Measurements from ENCODE around the gene WRNIP1. TPM values are rescaled to one million over a fixed set of nuclear protein-coding genes. Genes with fewer than 3 reads are reported as not detected.
A peak's percentile ranks its signal among the peaks of the same experiment; 100 is the strongest.

The WRNIP1 gene
- 10 to 100 TPM; 37.7 to 61.2 (median 42.9) TPM for total RNA-seq

DNA sequence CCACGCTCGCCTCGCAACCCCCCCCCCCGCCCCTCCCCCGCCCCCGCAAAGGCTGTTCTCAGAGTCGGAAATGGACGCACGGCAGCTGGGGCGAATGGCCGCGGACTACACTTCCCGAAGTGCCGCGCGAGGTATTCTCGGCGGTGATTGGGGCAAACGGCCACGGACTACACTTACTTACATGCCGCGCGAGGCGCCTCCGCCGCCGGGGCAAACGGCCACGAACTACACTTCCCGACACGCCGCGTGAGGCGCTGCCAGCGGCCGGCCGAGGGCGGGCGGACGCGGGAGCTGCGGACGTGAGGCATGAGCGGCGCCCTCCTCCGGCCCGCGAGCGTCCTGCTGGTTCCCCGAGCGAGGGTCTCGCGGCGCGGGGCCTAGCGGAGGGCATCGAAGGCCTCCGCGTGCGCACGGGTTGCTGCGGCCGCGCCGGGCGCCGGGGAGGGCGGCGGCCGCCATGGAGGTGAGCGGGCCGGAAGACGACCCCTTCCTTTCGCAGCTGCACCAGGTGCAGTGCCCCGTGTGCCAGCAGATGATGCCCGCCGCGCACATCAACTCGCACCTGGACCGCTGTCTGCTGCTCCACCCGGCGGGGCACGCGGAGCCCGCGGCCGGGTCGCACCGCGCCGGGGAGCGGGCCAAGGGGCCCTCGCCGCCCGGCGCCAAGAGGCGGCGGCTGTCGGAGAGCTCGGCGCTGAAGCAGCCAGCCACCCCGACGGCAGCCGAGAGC lies at the start of gene WRNIP1:
TSS of gene WRNIP1 (plus strand) at position 228 of the 730 bp plus-strand sequence. CDS start at position 458, 230 bp downstream.
- Histone ChIP-seq H3K4me1 (replicated peaks in 1 of 2) (peaks cover 20 to 29% of the 10 kb centered on the region in 2 donors), H3K27ac (peak within 1 kb of the TSS; percentile 88 to 95), H3K4me3 (peak within 1 kb of the TSS; percentile 59 to 79 (median 66))
- ATAC-seq (replicated peaks in 6 of 8) = peak; percentile 77 to 93 (median 91)
- 0% methylated on average over 1 to 2 of the region's 104 CpGs; no CpG with 5 or more reads in 8 of the 10 experiments for WGBS, 10 experiments
- in situ Hi-C loops (cut with MboI; ENCODE audit: low pct_unique_long_range_greater_than_20kb in 2 of 9, low sequenced_read_pairs in 9 of 9, unreplicated experiment in 9 of 9) = no loop called here

DNA sequence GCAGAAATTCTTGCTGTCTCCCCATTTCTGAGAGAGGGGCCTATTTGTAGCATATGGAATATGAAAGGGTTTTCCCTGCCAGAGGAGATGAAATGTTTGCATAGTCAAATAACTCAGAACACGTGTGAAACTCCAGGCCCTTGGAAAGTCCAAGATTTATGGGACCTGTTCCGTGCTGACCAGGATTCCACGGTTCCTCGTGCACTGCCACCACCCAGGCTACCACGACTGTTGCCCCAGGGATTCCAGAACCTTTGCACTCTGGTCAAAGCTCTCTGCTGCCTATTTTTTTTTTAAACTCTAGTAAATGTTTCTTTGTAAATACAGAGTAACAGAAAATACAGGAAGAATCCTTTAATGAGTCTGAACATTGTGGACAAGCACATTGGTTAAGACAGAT lies 49.5 kb upstream of the WRNIP1 start:
- Histone ChIP-seq H3K4me3 (no peak overlapping the region), H3K4me1 (replicated peaks in 1 of 2) (no peaks in the 10 kb centered on the region), H3K27ac (no peak overlapping the region)
- in situ Hi-C loops (cut with MboI; ENCODE audit: low pct_unique_long_range_greater_than_20kb in 2 of 9, low sequenced_read_pairs in 9 of 9, unreplicated experiment in 9 of 9) = loop anchor here in 1 of 9 experiments (25.0 kb wide), 1 partner anchor 1128 kb away; no protein-coding TSS in a partner anchor
- peak in 1 of 8 experiments; percentile 61 for ATAC-seq (replicated peaks in 6 of 8)
- 7 to 80% (median 74%) methylated on average over 1 to 5 of the region's 5 CpGs; no CpG with 5 or more reads in 4 of the 10 experiments for WGBS, 10 experiments

- Histone ChIP-seq H3K4me3 (no peak overlapping the region), H3K4me1 (replicated peaks in 1 of 2) (no peaks in the 10 kb centered on the region), H3K27ac (no peak overlapping the region)
- in situ Hi-C loops (cut with MboI; ENCODE audit: low pct_unique_long_range_greater_than_20kb in 2 of 9, low sequenced_read_pairs in 9 of 9, unreplicated experiment in 9 of 9) = loop anchor here in 1 of 9 experiments (25.0 kb wide), 1 partner anchor 1130 kb away; no protein-coding TSS in a partner anchor
- ATAC-seq (replicated peaks in 6 of 8) = no peak
- WGBS, 10 experiments = 50 to 90% (median 80%) methylated on average over 1 to 6 of the region's 9 CpGs; no CpG with 5 or more reads in 3 of the 10 experiments
Observed at GRCh38 chr6:2716936-2717700, 48.1 kb upstream of the WRNIP1 start.

GRCh38 chr6:2718334-2719092 lies 46.7 kb upstream of the WRNIP1 start:
- 50 to 92% (median 76%) methylated on average over 1 to 6 of the region's 6 CpGs; no CpG with 5 or more reads in 1 of the 10 experiments for WGBS, 10 experiments
- no peak for ATAC-seq (replicated peaks in 6 of 8)
- in situ Hi-C loops (cut with MboI; ENCODE audit: low pct_unique_long_range_greater_than_20kb in 2 of 9, low sequenced_read_pairs in 9 of 9, unreplicated experiment in 9 of 9) = loop anchor here in 1 of 9 experiments (25.0 kb wide), 1 partner anchor 1131 kb away; no protein-coding TSS in a partner anchor
- H3K4me3 ChIP-seq = no peak overlapping the region
- H3K4me1 ChIP-seq (replicated peaks in 1 of 2) = no peaks in the 10 kb centered on the region
- H3K27ac ChIP-seq = no peak overlapping the region

- no peak for ATAC-seq (replicated peaks in 6 of 8)
- Histone ChIP-seq H3K4me3 (no peak overlapping the region), H3K27ac (no peak overlapping the region), H3K4me1 (replicated peaks in 1 of 2) (no peaks in the 10 kb centered on the region)
- 20 to 100% (median 86%) methylated on average over 1 to 2 of the region's 2 CpGs; no CpG with 5 or more reads in 3 of the 10 experiments for WGBS, 10 experiments
- in situ Hi-C loops (cut with MboI; ENCODE audit: low pct_unique_long_range_greater_than_20kb in 2 of 9, low sequenced_read_pairs in 9 of 9, unreplicated experiment in 9 of 9) = loop anchor here in 1 of 9 experiments (25.0 kb wide), 1 partner anchor 1132 kb away; no protein-coding TSS in a partner anchor
Observed at GRCh38 chr6:2719093-2719455, 46.1 kb upstream of the WRNIP1 start.

DNA sequence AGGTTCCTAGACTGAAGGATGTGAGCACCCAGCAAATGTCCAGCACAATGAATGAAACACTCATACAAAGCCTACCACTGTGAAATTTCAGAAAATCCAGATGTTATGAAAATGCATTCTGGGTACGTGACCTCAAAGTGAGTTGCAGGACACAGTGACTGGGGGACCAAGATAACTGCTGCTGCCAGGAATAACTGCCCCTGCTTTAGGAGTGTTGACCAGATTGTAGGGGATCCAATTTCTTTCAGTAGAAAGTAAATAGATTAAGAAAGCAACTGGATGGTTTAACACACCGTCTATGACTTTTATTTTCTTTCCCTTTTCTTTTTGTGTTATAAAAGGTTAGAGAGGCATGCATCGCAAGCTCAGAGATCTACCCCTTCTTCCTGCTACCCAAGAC lies 44.0 kb upstream of the WRNIP1 start:
- no peak overlapping the region for H3K4me3 ChIP-seq
- no peak for ATAC-seq (replicated peaks in 6 of 8)
- no peaks in the 10 kb centered on the region for H3K4me1 ChIP-seq (replicated peaks in 1 of 2)
- 52 to 100% (median 88%) methylated on average over 1 to 3 of the region's 3 CpGs for WGBS, 10 experiments
- in situ Hi-C loops (cut with MboI; ENCODE audit: low pct_unique_long_range_greater_than_20kb in 2 of 9, low sequenced_read_pairs in 9 of 9, unreplicated experiment in 9 of 9) = loop anchor here in 1 of 9 experiments (25.0 kb wide), 1 partner anchor 1134 kb away; no protein-coding TSS in a partner anchor
- no peak overlapping the region for H3K27ac ChIP-seq

- 79 to 100% (median 90%) methylated on average over 1 to 8 of the region's 8 CpGs for WGBS, 10 experiments
- no peak overlapping the region for H3K27ac ChIP-seq
- peaks cover 0 to 4% of the 10 kb centered on the region in 2 donors for H3K4me1 ChIP-seq (replicated peaks in 1 of 2)
- H3K4me3 ChIP-seq = no peak overlapping the region
- in situ Hi-C loops (cut with MboI; ENCODE audit: low pct_unique_long_range_greater_than_20kb in 2 of 9, low sequenced_read_pairs in 9 of 9, unreplicated experiment in 9 of 9) = no loop called here
- ATAC-seq (replicated peaks in 6 of 8) = no peak
Observed at GRCh38 chr6:2725364-2725988, 39.7 kb upstream of the WRNIP1 start.

DNA sequence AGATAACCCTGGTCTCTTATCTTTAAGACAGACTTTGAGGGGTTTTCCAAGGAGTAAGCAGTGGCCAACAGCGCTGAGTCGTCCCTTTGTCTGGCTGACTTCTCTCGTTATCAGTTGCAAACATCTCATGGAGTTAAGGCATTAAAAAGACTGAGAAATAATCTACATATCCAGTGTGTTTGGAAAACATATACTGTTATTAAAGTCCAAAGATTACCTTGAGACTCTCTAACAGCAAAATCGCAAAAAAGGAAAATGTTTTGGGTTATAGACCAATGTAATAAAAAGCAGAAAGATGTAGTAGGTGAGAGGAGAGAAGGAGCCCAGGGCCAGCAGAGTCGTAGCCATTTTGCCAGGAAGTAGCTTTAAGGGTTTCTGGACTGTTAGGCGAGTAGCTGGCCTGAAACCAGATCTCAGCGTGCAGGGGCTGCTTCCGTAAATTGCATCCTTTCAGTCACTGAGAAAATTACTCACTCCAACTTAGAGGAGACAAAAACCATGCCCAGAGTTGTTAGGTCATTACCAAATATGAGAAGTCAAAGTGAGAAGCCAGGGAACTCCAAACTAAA lies 39.1 kb upstream of the WRNIP1 start:
- 40 to 86% (median 77%) methylated on average over 1 to 8 of the region's 8 CpGs for WGBS, 10 experiments
- in situ Hi-C loops (cut with MboI; ENCODE audit: low pct_unique_long_range_greater_than_20kb in 2 of 9, low sequenced_read_pairs in 9 of 9, unreplicated experiment in 9 of 9) = no loop called here
- no peak overlapping the region for H3K27ac ChIP-seq
- no peak overlapping the region for H3K4me3 ChIP-seq
- no peak for ATAC-seq (replicated peaks in 6 of 8)
- peaks cover 0 to 10% of the 10 kb centered on the region in 2 donors for H3K4me1 ChIP-seq (replicated peaks in 1 of 2)

DNA sequence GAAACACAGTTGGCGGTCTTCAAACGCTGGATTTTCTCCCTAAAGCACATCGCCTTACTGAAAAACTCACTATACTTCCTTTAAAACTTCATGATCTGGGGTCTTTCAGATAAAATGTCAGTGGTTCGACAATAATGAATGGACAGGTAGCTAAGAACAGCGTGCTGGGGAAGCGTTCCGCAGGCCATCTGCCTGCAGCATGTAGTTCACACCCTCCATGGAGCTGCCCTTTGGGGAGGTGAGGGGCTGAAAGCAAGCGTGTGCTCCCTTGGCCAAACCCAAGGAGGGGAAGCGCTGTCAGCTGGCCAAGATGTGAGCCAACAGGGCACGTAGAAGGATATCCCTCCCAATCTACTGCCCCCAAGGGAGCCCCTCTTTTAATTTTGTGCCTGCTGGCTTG lies 35.3 kb upstream of the WRNIP1 start:
- peak in 1 of 8 experiments; percentile 6 for ATAC-seq (replicated peaks in 6 of 8)
- 67 to 100% (median 93%) methylated on average over 1 to 9 of the region's 10 CpGs; no CpG with 5 or more reads in 2 of the 10 experiments for WGBS, 10 experiments
- Histone ChIP-seq H3K4me3 (no peak overlapping the region), H3K27ac (no peak overlapping the region), H3K4me1 (replicated peaks in 1 of 2) (peaks cover 6 to 19% of the 10 kb centered on the region in 2 donors)
- in situ Hi-C loops (cut with MboI; ENCODE audit: low pct_unique_long_range_greater_than_20kb in 2 of 9, low sequenced_read_pairs in 9 of 9, unreplicated experiment in 9 of 9) = no loop called here

DNA sequence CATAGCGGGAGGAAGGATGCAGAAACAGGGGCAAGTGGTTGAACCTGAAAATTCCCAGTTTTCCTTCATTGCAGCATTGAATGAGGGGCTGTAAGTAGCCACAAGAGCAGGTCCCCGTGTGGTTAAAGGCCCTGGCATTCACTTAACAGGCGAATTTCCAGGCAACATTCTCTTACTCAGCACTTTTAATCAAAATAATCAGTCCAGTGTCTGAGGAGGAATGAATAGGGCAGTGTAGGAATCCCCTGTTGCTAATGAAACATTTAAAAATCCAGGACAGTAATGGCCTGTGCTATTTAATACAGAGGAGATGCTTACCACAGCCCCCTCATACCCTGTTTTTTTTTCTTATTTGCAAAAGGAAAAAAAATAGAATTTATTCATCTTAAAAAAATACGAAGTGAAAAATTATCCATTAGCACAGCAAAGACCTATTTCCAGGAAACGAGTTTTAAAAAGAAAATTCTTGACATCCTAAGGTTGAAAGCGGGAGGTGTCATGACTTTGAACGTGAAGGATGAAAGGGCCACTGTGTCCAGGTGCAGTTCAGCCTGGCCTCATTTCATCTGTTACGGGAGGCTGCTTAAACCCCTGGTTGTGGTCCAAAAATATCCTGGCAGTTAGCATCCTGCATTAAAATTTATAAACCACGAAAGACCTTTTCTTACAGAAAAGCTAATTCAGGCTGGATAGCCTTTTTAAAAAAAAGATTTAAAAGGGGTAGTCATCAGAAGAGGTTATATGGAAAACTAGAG lies 34.7 kb upstream of the WRNIP1 start:
- no peak overlapping the region for H3K27ac ChIP-seq
- no peak overlapping the region for H3K4me3 ChIP-seq
- ATAC-seq (replicated peaks in 6 of 8) = peak in 5 of 8 experiments; percentile 26 to 71 (median 48)
- WGBS, 10 experiments = 64 to 79% (median 74%) methylated on average over 5 to 9 of the region's 9 CpGs
- H3K4me1 ChIP-seq (replicated peaks in 1 of 2) = peaks cover 9 to 20% of the 10 kb centered on the region in 2 donors
- in situ Hi-C loops (cut with MboI; ENCODE audit: low pct_unique_long_range_greater_than_20kb in 2 of 9, low sequenced_read_pairs in 9 of 9, unreplicated experiment in 9 of 9) = no loop called here

DNA sequence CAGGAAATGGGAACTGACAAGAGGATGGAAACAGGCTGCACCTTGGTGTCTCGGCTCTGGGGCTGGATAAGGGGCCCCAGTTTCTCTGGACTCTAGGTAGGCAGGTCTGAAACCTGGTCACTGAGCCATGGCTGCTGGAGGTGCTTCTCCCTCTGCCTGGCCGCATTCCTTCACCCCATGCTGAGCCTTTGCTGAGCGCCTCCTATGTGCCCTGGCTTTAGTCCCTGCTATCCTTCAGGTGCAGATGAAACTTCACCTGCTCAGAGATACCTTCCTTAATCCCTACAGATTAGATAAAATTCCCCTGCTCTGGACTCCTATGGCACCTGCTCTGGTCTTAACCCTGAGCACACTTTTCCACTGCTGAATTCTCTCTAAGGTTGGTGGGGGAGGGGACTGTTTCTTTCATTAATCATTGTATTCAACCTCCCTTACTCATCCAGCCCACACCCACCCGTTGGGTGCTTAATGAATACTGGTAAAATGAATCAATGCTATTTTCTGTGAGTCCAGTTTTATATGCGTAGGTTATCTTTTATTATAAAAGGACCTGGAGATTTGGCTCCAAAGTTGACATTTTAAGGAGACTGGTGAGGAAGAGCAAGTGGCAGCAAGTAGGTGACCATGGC lies 33.8 kb upstream of the WRNIP1 start:
- in situ Hi-C loops (cut with MboI; ENCODE audit: low pct_unique_long_range_greater_than_20kb in 2 of 9, low sequenced_read_pairs in 9 of 9, unreplicated experiment in 9 of 9) = no loop called here
- Histone ChIP-seq H3K4me3 (no peak overlapping the region), H3K27ac (no peak overlapping the region), H3K4me1 (replicated peaks in 1 of 2) (peaks cover 9 to 20% of the 10 kb centered on the region in 2 donors)
- peak in 2 of 8 experiments; percentile 14 to 32 for ATAC-seq (replicated peaks in 6 of 8)
- WGBS, 10 experiments = 13 to 92% (median 62%) methylated on average over 1 to 5 of the region's 5 CpGs; no CpG with 5 or more reads in 2 of the 10 experiments
